ENCODE results near the gene MARK3.
"Not testable (repeated sequence)": the region's sequence is repeated elsewhere in the genome, so short reads cannot be mapped to it uniquely, and the experiment has no call there.

MARK3 gene

GRCh38 chr14:103504991-103505565, 119.9 kb downstream of the MARK3 start:
- H3K36me3 ChIP-seq = peaks cover 37% of the 10 kb centered on the region
- H3K27ac ChIP-seq = no peak overlapping the region
- no peaks in the 10 kb centered on the region for H3K27me3 ChIP-seq (ENCODE audit: insufficient read depth, low read depth, severe bottlenecking)
- H3K4me3 ChIP-seq (ENCODE audit: low read depth, low read length) = no peak overlapping the region
- no peak for DNase-seq
- TF ChIP-seq CTCF (IDR thresholded peaks at IDR 0.05; ENCODE audit: low read depth, low read length) = peak; percentile 30; the same call in 1 of the 2 replicates
- H3K9me3 ChIP-seq (ENCODE audit: severe bottlenecking) = no peaks in the 10 kb centered on the region

GRCh38 chr14:103507751-103508150, 122.5 kb downstream of the MARK3 start:
- no peaks in the 10 kb centered on the region for H3K9me3 ChIP-seq (ENCODE audit: severe bottlenecking)
- no peak overlapping the region for H3K4me3 ChIP-seq (ENCODE audit: low read depth, low read length)
- DNase-seq = no peak
- H3K36me3 ChIP-seq = peaks cover 25% of the 10 kb centered on the region
- no peaks in the 10 kb centered on the region for H3K27me3 ChIP-seq (ENCODE audit: insufficient read depth, low read depth, severe bottlenecking)
- no peak for TF ChIP-seq CTCF (IDR thresholded peaks at IDR 0.05; ENCODE audit: low read depth, low read length)
- no peak overlapping the region for H3K27ac ChIP-seq

GRCh38 chr14:103508521-103509329, 123.5 kb downstream of the MARK3 start:
- Histone ChIP-seq H3K4me3 (ENCODE audit: low read depth, low read length) (no peak overlapping the region), H3K27me3 (ENCODE audit: insufficient read depth, low read depth, severe bottlenecking) (no peaks in the 10 kb centered on the region), H3K36me3 (peaks cover 16% of the 10 kb centered on the region), H3K27ac (no peak overlapping the region), H3K9me3 (ENCODE audit: severe bottlenecking) (no peaks in the 10 kb centered on the region)
- no peak for DNase-seq
- no peak for TF ChIP-seq CTCF (IDR thresholded peaks at IDR 0.05; ENCODE audit: low read depth, low read length)

GRCh38 chr14:103509864-103510723, 124.9 kb downstream of the MARK3 start:
- no peaks in the 10 kb centered on the region for H3K9me3 ChIP-seq (ENCODE audit: severe bottlenecking)
- H3K27ac ChIP-seq = no peak overlapping the region
- peaks cover 5% of the 10 kb centered on the region for H3K36me3 ChIP-seq
- DNase-seq = no peak
- no peak overlapping the region for H3K4me3 ChIP-seq (ENCODE audit: low read depth, low read length)
- no peak for TF ChIP-seq CTCF (IDR thresholded peaks at IDR 0.05; ENCODE audit: low read depth, low read length)
- H3K27me3 ChIP-seq (ENCODE audit: insufficient read depth, low read depth, severe bottlenecking) = no peaks in the 10 kb centered on the region

- Histone ChIP-seq H3K9me3 (ENCODE audit: severe bottlenecking) (no peaks in the 10 kb centered on the region), H3K36me3 (no peaks in the 10 kb centered on the region; the same call in none of the 2 replicates), H3K27me3 (ENCODE audit: insufficient read depth, low read depth, severe bottlenecking) (no peaks in the 10 kb centered on the region), H3K4me3 (ENCODE audit: low read depth, low read length) (no peak overlapping the region), H3K27ac (no peak overlapping the region)
- DNase-seq = no peak
- no peak for TF ChIP-seq CTCF (IDR thresholded peaks at IDR 0.05; ENCODE audit: low read depth, low read length)
These were observed 125.8 kb downstream of the MARK3 start for GRCh38 chr14:103510724-103511693.

- not testable (repeated sequence) for DNase-seq; H3K27me3 ChIP-seq (ENCODE audit: insufficient read depth, low read depth, severe bottlenecking); H3K27ac ChIP-seq; H3K9me3 ChIP-seq (ENCODE audit: severe bottlenecking); H3K4me3 ChIP-seq (ENCODE audit: low read depth, low read length); H3K36me3 ChIP-seq
These were observed 127.0 kb downstream of the MARK3 start for GRCh38 chr14:103512180-103512579.
